ENCODE measurements around the gene USP3.

The USP3 gene

DNA sequence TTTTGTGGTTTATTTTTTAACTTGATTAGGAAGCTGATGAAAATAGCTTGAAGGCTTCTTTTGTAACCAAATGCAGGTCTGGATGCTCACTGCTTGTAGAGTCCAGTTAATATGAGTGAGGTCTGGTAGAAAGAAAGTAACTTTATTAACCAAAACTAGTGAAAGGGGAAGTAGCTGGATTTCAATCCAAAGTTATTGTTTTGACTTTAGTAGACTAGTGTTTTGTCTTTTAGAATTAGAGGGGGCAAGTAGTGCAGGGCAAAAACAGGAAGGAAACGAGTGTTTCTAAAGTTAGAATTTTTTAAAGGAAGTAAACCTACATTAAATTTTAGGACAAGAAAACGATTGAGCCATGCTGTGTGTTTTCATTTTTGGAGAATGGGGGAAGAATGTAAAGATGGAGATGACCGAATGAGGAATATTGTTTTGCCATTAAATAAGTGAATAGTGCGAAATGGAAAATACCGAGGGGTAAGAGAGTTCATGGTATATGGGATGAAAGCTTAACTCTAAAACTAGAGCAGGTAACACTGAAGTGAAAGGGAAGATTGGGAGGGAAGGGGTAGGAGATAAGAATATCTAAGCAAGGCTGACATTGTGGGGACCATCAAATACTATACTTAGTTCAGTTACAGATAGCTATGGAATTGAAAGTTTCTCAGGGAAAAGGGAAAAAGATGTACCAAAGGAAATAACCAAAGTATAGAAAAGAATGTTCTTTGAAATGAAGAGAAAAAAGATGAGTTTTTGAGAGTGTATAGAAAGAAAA is 40.0 kb downstream of the USP3 start:
- no peak for DNase-seq (ENCODE audit: low spot score)

- no peak for DNase-seq (ENCODE audit: low spot score)
Measured at GRCh38 chr15:63545520-63545919, 41.1 kb downstream of the USP3 start.

- no peak for DNase-seq (ENCODE audit: low spot score)
Measured at GRCh38 chr15:63551400-63551799, 47.0 kb downstream of the USP3 start.

- peak; percentile 25 for DNase-seq (ENCODE audit: low spot score)
Measured at GRCh38 chr15:63553388-63553791, 49.0 kb downstream of the USP3 start.

DNA sequence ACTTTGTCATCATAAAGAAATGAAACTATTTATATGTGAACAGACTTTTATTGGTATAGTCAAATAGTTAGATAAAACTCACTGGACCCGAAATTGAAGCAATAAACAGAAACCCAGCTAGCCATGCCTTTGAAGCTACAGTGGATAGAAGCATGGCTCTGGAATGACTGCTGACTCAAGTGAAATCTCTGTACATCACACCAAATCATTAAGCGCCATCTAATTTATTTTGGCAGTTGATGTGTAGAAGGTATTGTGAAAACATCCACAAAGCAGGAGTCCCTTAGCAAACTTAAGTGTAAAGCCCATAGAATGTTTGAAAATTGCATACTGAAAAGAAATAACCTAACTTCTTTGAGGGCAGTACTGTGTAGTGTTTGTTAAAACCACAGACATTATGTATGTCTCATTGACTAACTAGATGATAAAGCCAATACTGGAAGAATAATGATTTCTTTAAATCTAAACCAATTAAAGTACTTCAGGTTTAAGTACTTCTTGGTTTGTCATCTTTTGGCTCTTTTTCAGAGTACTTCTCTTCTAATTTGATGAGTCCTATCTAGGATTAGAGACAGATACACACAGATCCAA is 50.0 kb downstream of the USP3 start:
- no peak for DNase-seq (ENCODE audit: low spot score)

DNA sequence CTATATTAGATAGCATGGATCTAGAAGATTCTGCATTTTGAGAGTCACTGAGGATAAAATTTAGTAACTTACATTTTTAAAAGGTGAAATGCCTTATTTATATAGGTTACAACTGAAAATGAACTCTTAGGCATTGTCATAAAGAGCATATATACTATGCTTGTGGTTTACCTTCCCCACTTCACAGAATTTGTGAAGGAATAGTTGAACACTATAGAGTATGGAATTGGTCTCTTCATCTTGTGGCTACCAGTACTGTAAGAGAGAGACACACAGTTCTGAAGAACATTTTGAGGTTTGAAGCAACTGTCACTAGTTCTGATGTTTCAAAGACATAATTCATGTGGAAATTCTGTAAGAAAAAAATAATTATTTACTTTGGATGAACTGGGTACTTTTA is 51.1 kb downstream of the USP3 start:
- DNase-seq (ENCODE audit: low spot score): no peak

GRCh38 chr15:63556246-63556645 is 51.9 kb downstream of the USP3 start:
- DNase-seq (ENCODE audit: low spot score): no peak

DNA sequence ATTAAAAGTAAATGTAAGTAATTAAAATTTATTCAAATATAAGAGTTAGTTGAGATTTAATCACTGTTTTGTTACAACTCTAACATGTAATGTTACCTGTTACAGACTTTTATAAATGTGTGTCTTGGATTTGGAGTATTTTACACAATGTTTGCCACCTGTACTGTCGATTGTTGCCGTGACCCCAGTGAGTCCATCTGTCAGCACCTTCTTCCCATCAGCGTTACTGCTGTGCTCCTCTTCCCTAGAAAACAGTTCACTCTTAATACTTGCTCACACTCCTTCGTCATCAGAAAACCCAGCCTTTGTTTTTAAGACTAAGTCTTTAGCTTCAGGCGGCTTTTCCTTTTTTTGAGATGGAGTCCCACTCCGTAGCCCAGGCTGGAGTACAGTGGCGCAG is 52.3 kb downstream of the USP3 start:
- DNase-seq (ENCODE audit: low spot score): no peak

GRCh38 chr15:63559753-63560152 is 55.4 kb downstream of the USP3 start:
- no peak for DNase-seq (ENCODE audit: low spot score)

- no peak for DNase-seq (ENCODE audit: low spot score)
Measured at GRCh38 chr15:63560741-63561448, 56.5 kb downstream of the USP3 start.

DNA sequence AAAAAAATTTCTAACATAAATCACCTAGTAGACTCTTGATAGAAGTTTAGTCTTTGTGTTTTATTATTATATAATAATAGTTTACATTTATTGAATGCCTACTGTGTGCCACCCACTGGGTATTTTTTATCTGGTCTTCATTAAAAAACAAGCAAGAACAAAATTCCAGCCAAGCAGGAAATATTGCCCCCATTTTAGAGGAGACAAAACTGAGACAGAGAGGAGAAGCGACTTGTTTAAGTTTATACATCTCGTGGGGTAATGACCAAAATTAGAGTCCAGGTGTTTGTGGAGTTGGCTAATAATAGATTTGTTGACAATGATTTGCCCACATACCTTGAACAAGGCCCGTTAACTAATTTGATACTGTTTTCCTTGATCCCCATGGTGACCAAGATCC is 59.7 kb downstream of the USP3 start:
- DNase-seq (ENCODE audit: low spot score): no peak

GRCh38 chr15:63565536-63566186 is 61.3 kb downstream of the USP3 start:
- DNase-seq (ENCODE audit: low spot score): no peak

- DNase-seq (ENCODE audit: low spot score): no peak
Measured at GRCh38 chr15:63572749-63573464, 68.5 kb downstream of the USP3 start.

GRCh38 chr15:63573533-63573932 is 69.1 kb downstream of the USP3 start:
- no peak for DNase-seq (ENCODE audit: low spot score)

DNA sequence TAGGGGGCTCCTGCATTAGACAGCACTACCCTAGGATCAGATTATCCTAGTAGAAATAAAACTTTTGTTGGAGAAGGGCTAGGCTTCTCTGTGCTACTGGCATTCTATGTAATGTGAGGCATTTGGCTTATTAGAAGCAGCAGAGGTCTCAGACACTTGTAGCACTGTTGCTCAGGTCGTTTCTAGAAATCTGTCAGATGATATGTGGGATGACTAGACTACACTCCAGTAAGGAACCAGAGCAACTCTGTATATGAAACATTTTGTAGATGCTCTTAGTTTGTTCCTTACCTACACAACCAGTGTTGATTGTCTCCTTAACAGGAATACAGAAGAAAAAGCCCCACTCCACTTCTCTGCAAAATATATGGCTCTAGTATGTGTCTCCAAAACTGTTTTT is 70.9 kb downstream of the USP3 start:
- DNase-seq (ENCODE audit: low spot score): no peak

DNA sequence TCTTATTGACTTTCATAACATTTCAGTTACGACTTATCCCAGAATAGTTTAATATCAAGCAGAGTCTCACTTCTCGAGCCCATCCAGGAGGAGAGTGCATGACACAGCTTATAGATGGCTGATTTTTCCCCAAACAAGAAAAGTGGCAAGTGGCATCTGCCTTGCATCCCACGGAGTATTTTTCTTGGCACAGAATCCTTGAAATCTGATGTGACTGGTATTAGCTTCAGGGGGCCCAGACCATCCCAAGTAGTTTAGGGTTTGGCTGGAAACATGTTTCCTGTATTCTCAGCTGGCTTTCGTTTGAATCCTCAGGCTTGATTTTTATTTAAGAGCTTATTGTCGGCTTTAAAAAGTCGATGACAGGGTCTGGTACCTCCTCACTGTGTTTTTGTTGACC is 72.0 kb downstream of the USP3 start:
- DNase-seq (ENCODE audit: low spot score): no peak

DNA sequence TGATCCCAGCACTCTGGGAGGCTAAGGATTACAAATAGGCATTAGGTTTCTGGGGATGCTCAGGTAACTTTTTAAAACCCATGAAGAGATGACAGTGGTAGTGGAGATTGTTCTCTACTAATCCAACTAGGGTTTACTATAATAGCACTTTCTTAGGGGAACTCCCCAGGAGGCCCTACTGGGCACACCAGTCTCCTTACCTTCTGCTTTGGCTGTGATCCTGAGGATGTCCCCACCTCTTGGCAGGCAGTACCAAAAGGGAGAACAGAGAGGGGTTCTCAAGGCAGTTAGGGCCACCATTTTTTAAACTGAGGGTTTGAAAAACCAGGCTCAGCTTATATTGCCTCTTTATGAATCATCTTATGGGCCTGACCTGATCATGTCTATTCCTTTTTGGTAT is 77.8 kb downstream of the USP3 start:
- no peak for DNase-seq (ENCODE audit: low spot score)

GRCh38 chr15:63582718-63583426 is 78.5 kb downstream of the USP3 start:
- DNase-seq (ENCODE audit: low spot score): no peak

DNA sequence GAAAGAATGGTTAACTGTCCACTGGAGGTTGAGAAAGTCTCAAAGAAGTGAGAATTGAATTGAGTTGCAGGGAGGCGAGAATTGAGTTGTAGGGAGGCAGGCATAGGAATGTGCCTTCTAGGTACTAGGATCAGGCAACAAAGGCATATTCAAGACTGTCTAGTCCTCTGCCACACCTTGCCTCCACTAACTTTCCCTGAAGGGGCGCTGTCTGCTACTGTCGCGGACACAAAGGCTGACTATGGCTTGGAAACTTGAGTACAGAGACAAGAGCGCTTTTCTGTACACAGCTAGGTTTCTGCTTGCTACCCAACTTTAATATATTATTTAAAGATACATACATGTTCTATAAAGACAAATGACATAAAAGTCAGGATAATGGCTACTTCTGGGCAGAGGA is 82.4 kb downstream of the USP3 start:
- DNase-seq (ENCODE audit: low spot score): no peak

- DNase-seq (ENCODE audit: low spot score): no peak
Measured at GRCh38 chr15:63587527-63587926, 83.1 kb downstream of the USP3 start.

GRCh38 chr15:63588826-63589225 is 84.4 kb downstream of the USP3 start:
- DNase-seq (ENCODE audit: low spot score): no peak
